ENCODE measurements around the gene TTC24.

GRCh38 chr1:156582388-156583017 is 3.0 kb downstream of the TTC24 start:
- no peak for TF ChIP-seq CTCF (IDR thresholded peaks at IDR 0.05)
- TF ChIP-seq POLR2A (IDR thresholded peaks at IDR 0.05) = no peak

Data from breast epithelium (tissue), 3 donors.